HCT116 (cell line): ENCODE measurements around the gene CDK14. TPM values are rescaled to one million over a fixed set of nuclear protein-coding genes. Genes with fewer than 3 reads are reported as not detected.

Experiments
- ATAC-seq: fragments of 200-7000 bp; cut with Tn5 transposase; 2 replicates; pipeline ENCODE4 v1.9.1; 2020; ENCODE audit warnings: mild to moderate bottlenecking, moderate library complexity
- BruUV-seq: library from RNA; stranded (reverse); fragments of 400-500 nt; replicated peaks from 2 replicates; lab custom pipeline; 2021; lab: Mats Ljungman, UMichigan
- CTCF ChIA-PET: fragments of 300-600 bp; sonication (Branson Sonifier 250); formaldehyde crosslinking; loops from one replicate; lab custom pipeline; 2021; ENCODE audit warnings: antibody characterized with exemption; lab: Charles Lee
- POLR2A ChIA-PET: fragments of 300-600, 350-600 bp; sonication (Branson Sonifier 250); formaldehyde crosslinking; loops from one replicate; lab custom pipeline; 2021; ENCODE audit warnings: antibody characterized with exemption; lab: Charles Lee
- RAD21 ChIA-PET, 2 experiments: fragments of 300-600 bp; sonication (Branson Sonifier 250); formaldehyde crosslinking; loops; one replicate each; lab custom pipeline; 2023; ENCODE audit warnings: low total read pairs in 2 of 2; ENCODE audit not compliant: uncharacterized antibody in 2 of 2, unreplicated experiment in 2 of 2, low non-redundant PET in 1 of 2; lab: Charles Lee
- DNase-seq: peaks from one replicate; pipeline ENCODE4 v3.0.0-alpha.2; 2010; ENCODE audit warnings: low read depth, low spot score
- H2AFZ ChIP-seq: fragments of 200-600 bp; shearing (Covaris generic), sonication (generic); 2 replicates; pipeline ENCODE4 v1.6.1; 2017; ENCODE audit warnings: low read depth, mixed run types, mixed read lengths, antibody characterized with exemption, low read length; ENCODE audit not compliant: poor library complexity, severe bottlenecking
- H3K27ac ChIP-seq: 2 replicates; pipeline ENCODE4 v1.5.1; 2012; ENCODE audit warnings: low read depth, low read length
- H3K27me3 ChIP-seq: fragments of 200-600 bp; sonication (generic); 2 replicates; pipeline ENCODE4 v1.6.1; 2016; ENCODE audit warnings: mixed run types, low read length, mixed read lengths; ENCODE audit not compliant: insufficient read depth
- H3K36me3 ChIP-seq, 2 experiments: fragments of 200-500 bp in 1 of 2; fragments of 200-600 bp in 1 of 2; sonication (Bioruptor generic) in 1 of 2; sonication (generic) in 1 of 2; 2 replicates each; pipeline versions ENCODE4 v1.5.1 to v1.6.1; 2014 to 2016; ENCODE audit warnings: low read length in 2 of 2, inconsistent platforms in 1 of 2, mixed read lengths in 1 of 2, mixed run types in 1 of 2; ENCODE audit not compliant: insufficient read depth in 2 of 2, control insufficient read depth in 1 of 2
- H3K4me1 ChIP-seq, 2 experiments: fragments of 200-600 bp in 1 of 2; sonication (generic) in 1 of 2; 2 replicates each; pipeline versions ENCODE4 v1.5.1 to v1.6.1; 2012 to 2017; ENCODE audit warnings: low read length in 2 of 2, inconsistent platforms in 1 of 2, mild to moderate bottlenecking in 1 of 2, mixed read lengths in 1 of 2, mixed run types in 1 of 2, moderate library complexity in 1 of 2; ENCODE audit not compliant: insufficient read depth in 2 of 2, control insufficient read depth in 1 of 2
- H3K4me2 ChIP-seq: fragments of 200-600 bp; sonication (generic); 2 replicates; pipeline ENCODE4 v1.6.1; 2017; ENCODE audit warnings: mixed run types, low read length, mixed read lengths
- H3K4me3 ChIP-seq, 2 experiments: fragments of 200-600 bp in 1 of 2; sonication (generic) in 1 of 2; replicated peaks in 1 of 2; 2 replicates each; pipeline ENCODE4 v1.5.1; 2011 to 2016; ENCODE audit warnings: low read length in 2 of 2, control low read depth in 1 of 2, low read depth in 1 of 2, mild to moderate bottlenecking in 1 of 2, mixed read lengths in 1 of 2, mixed run types in 1 of 2
- H3K79me2 ChIP-seq: fragments of 200-600 bp; sonication (generic); 2 replicates; pipeline ENCODE4 v1.6.1; 2017; ENCODE audit warnings: mild to moderate bottlenecking, mixed run types, low read length, moderate library complexity, mixed read lengths; ENCODE audit not compliant: insufficient read depth
- H3K9ac ChIP-seq: fragments of 200-600 bp; sonication (generic); 2 replicates; pipeline ENCODE4 v1.6.1; 2016; ENCODE audit warnings: low read length, mixed read lengths
- H3K9me2 ChIP-seq: fragments of 200-600 bp; sonication (generic), shearing (Covaris generic); 2 replicates; pipeline ENCODE4 v1.6.1; 2017; ENCODE audit warnings: mixed run types, mild to moderate bottlenecking, moderate library complexity; ENCODE audit not compliant: insufficient read depth
- H3K9me3 ChIP-seq, 2 experiments: fragments of 200-500 bp in 1 of 2; fragments of 200-600 bp in 1 of 2; sonication (Bioruptor generic) in 1 of 2; sonication (generic) in 1 of 2; 2 replicates each; pipeline ENCODE4 v1.6.1; 2014 to 2017; ENCODE audit warnings: low read length in 2 of 2, mixed read lengths in 2 of 2, inconsistent platforms in 1 of 2, low read depth in 1 of 2, mild to moderate bottlenecking in 1 of 2, mixed run types in 1 of 2, moderate library complexity in 1 of 2; ENCODE audit not compliant: control insufficient read depth in 1 of 2, insufficient read depth in 1 of 2
- H4K20me1 ChIP-seq: fragments of 200-600 bp; sonication (generic), shearing (Covaris generic); 2 replicates; pipeline ENCODE4 v1.6.1; 2017; ENCODE audit warnings: mixed run types, mild to moderate bottlenecking, moderate library complexity; ENCODE audit not compliant: insufficient read depth
- CEBPB ChIP-seq: IDR thresholded peaks from 2 replicates; pipeline ENCODE4 v1.6.1; 2012; ENCODE audit warnings: low read depth
- CTCF ChIP-seq, 3 experiments: fragments of 200-600 bp in 1 of 3; sonication (generic) in 1 of 3; IDR thresholded peaks in 2 of 3; conservative IDR thresholded peaks in 1 of 3; 2 replicates each; pipeline ENCODE4 v1.5.1; 2012 to 2017; ENCODE audit warnings: low read depth in 2 of 3, low read length in 2 of 3, antibody characterized with exemption in 1 of 3, borderline replicate concordance in 1 of 3, control low read depth in 1 of 3, mild to moderate bottlenecking in 1 of 3, mixed read lengths in 1 of 3, mixed run types in 1 of 3, moderate library complexity in 1 of 3; ENCODE audit not compliant: insufficient read depth in 1 of 3
- EGR1 ChIP-seq: IDR thresholded peaks from 2 replicates; pipeline ENCODE4 v1.6.1; 2012; ENCODE audit warnings: low read depth
- EZH2 ChIP-seq: fragments of 200-600 bp; sonication (generic); IDR thresholded peaks from 2 replicates; pipeline ENCODE4 v1.6.1; 2017; ENCODE audit warnings: antibody characterized with exemption, mixed run types
- EZH2phosphoT487 ChIP-seq: fragments of 200-600 bp; IDR thresholded peaks from 2 replicates; pipeline ENCODE4 v1.6.1; 2018; ENCODE audit warnings: antibody characterized with exemption, borderline replicate concordance
- FOSL1 ChIP-seq: IDR thresholded peaks from 2 replicates; pipeline ENCODE4 v1.6.1; 2012; ENCODE audit warnings: low read depth
- POLR2A ChIP-seq: IDR thresholded peaks from 2 replicates; pipeline ENCODE4 v1.7.0; 2011; ENCODE audit warnings: borderline replicate concordance; ENCODE audit not compliant: insufficient read depth, insufficient read length; ENCODE audit errors: extremely low read depth
- POLR2AphosphoS5 ChIP-seq: IDR thresholded peaks from 2 replicates; pipeline ENCODE4 v1.6.1; 2011; ENCODE audit warnings: mild to moderate bottlenecking, low read depth, low read length, moderate library complexity
- REST ChIP-seq: IDR thresholded peaks from 2 replicates; pipeline ENCODE4 v1.6.1; 2012; ENCODE audit warnings: low read depth
- YY1 ChIP-seq: IDR thresholded peaks from 2 replicates; pipeline ENCODE4 v1.6.1; 2011; ENCODE audit warnings: low read length, low read depth, moderate library complexity, mild to moderate bottlenecking; ENCODE audit not compliant: insufficient replicate concordance; ENCODE audit errors: extremely low read depth
- ZBTB33 ChIP-seq: IDR thresholded peaks from 2 replicates; pipeline ENCODE4 v1.6.1; 2011; ENCODE audit warnings: mild to moderate bottlenecking, low read length, moderate library complexity; ENCODE audit not compliant: insufficient replicate concordance; ENCODE audit errors: extremely low read depth
- ZNF274 ChIP-seq: fragments of 200-500 bp; sonication (Bioruptor generic); IDR thresholded peaks from 2 replicates; pipeline ENCODE4 v1.6.1; 2014; ENCODE audit warnings: mild to moderate bottlenecking, low read depth, low read length, inconsistent platforms
- intact Hi-C: fragments of 100-400 bp; cut with micrococcal nuclease; formaldehyde crosslinking; loops from 2 replicates; pipeline ENCODE4 v1.10.0; 2022
- total RNA-seq: library from RNA; stranded (reverse); gene quantifications from one replicate; pipeline ENCODE4 v1.2.1, GENCODE V29; 2021; ENCODE audit not compliant: unreplicated experiment

Gene CDK14
- total RNA-seq, 1 experiment from 2014 or later = 10.2 TPM

GRCh38 chr7:90624225-90624911 is 28.2 kb downstream of the CDK14 start:
- ATAC-seq (no peak), DNase-seq (no peak)
- ChIA-PET CTCF (interaction anchor here (0.9 kb wide), 1 partner anchor 169 kb away, joined by 3 read pairs; no protein-coding TSS in a partner anchor), POLR2A (no interaction called here), RAD21 (no interaction called here)
- Histone ChIP-seq H3K79me2 (no peaks in the 10 kb centered on the region), H3K9me2 (no peaks in the 10 kb centered on the region), H3K4me1 (peaks cover 4 to 8% of the 10 kb centered on the region in 2 experiments; a peak in 2 of 4 replicates), H3K9ac (no peak overlapping the region), H3K36me3 (no peaks in the 10 kb centered on the region), H2AFZ (no peak overlapping the region), H4K20me1 (no peaks in the 10 kb centered on the region), H3K9me3 (no peaks in the 10 kb centered on the region), H3K4me3 (no peak overlapping the region), H3K27ac (no peak overlapping the region), H3K4me2 (no peak overlapping the region), H3K27me3 (no peaks in the 10 kb centered on the region)
- BruUV-seq = no TSS peak
- no peak for TF ChIP-seq EGR1
- no peak for TF ChIP-seq POLR2A
- TF ChIP-seq YY1 = no peak
- TF ChIP-seq POLR2AphosphoS5 = no peak
- no peak for TF ChIP-seq EZH2phosphoT487
- TF ChIP-seq EZH2 = no peak
- no peak for TF ChIP-seq ZNF274
- TF ChIP-seq ZBTB33 = no peak
- no peak for TF ChIP-seq CEBPB
- TF ChIP-seq REST = no peak
- TF ChIP-seq FOSL1 = no peak
- no peak for TF ChIP-seq CTCF (IDR thresholded peaks at IDR 0.05 in 2 of 3, conservative IDR thresholded peaks at IDR 0.05 in 1 of 3; ENCODE audit: borderline replicate concordance in 1 of 3, insufficient read depth in 1 of 3, low read depth in 2 of 3, low read length in 2 of 3)
- intact Hi-C loops = no loop called here
